HG03196 (cell line): ENCODE results near the gene SH3GL1.
"Not testable (repeated sequence)": the region's sequence is repeated elsewhere in the genome, so short reads cannot be mapped to it uniquely, and the experiment has no call there.

Experiments
- ATAC-seq: cut with Tn5 transposase; IDR thresholded peaks from one replicate; pipeline ENCODE4 v1.9.1; 2021; ENCODE audit not compliant: unreplicated experiment

Gene SH3GL1

DNA sequence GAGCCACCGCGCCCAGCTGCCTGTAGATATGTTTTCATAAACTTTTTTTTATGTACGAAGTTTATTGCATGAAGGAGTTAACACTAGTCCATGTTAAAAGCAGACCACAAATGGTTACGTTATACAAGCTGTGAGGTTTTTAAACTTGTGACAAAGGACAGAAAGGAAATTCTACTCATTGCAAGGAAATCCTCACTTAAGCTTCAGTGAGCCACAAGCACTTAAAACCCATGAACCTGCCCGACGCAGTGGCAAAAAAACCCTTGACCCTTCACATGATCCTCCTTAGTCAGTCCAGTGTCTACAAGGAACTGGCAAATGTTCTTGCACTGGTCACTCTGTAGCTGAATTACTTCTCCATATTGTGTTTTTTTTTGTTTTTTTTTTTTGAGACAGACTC, 52.8 kb downstream of the SH3GL1 start:
- no peak for ATAC-seq

DNA sequence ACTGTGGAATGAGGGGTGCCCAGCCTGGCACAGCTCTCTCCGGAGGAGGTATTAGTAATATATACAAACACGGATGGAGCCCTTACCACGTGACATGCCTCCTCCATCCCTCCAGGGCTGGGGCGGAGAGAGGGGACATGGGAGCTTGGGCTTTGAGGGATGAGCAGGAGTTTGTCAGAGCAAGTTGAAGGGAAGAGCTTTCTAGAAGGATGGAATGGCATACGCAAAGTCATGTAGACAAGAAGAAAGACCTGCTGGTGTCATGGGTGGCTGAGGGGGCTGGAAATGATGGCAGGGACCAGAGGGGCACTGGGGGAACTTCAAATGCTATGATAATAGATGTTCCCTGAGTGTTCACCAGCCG, 54.3 kb downstream of the SH3GL1 start:
- no peak for ATAC-seq

DNA sequence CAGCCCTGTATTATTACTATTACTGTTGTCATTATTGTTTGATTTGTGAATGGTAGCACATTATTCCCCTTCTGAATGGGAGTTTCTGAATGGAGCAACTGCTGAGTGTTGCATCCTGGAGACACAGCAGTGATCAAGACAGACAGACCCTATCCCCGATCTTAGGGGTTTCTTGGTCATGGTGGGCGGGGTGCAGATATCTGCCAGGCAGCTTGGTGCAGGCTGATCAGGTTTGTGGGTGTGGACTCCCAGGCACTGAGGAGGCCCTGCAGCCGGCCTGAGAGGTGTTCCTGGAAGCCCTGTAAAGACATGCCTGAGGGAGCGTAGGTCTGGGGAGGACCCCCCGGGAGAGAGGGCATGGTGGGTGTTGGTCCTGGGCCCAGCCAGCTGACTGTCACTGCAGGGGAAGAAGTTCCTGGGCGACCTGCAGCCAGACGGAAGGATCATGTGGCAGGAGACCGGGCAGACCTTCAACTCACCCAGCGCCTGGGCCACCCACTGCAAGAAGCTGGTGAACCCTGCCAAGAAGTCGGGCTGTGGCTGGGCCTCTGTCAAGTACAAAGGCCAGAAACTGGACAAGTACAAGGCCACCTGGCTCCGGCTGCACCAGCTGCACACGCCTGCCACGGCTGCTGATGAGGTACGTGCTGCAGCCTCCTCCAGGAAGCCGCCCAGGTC, 54.9 kb downstream of the SH3GL1 start:
- ATAC-seq: no peak

DNA sequence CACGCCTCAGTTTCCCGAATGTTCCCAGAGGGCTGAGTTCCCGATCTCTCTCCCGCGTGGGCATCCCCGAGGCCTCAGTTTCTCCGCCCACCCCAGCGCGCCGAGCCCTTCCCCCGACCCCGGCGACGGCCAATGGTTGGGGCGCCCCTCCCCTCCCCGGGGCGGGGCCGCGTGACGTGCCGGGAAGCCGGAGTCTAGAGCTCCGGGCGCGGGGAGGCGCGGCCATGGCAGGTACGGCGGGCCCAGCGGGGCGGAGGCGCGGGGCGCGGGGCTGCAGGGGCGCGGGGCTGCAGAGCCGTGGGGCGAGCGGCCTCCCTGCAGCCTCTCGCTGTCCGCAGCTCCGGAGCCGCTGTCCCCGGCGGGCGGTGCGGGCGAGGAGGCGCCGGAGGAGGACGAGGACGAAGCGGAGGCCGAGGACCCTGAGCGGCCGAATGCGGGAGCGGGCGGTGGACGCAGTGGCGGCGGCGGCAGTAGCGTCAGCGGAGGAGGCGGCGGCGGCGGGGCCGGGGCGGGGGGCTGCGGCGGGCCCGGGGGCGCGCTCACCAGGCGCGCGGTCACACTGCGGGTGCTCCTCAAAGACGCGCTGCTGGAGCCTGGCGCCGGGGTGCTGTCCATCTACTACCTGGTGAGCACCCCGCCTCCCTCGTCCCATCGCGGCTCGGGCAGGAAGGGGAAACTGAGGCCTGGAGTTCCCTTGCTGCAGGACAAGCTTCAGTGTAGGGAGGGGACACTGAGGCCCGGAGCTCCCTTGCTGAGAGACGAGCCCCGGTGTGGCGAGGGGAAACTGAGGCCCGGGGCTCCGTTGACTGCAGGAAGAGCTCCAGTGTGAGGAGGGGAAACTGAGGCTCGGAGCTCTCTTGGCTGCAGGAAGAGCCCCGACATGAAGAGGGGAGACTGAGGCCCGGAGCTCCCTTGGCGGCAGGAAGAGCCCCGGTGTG, 56.7 kb downstream of the SH3GL1 start, which contains the start of gene MPND:
TSS of gene MPND (plus strand) at position 193 of the 938 bp plus-strand sequence. CDS start at position 225, 32 bp downstream.
- ATAC-seq: peak; percentile 47

DNA sequence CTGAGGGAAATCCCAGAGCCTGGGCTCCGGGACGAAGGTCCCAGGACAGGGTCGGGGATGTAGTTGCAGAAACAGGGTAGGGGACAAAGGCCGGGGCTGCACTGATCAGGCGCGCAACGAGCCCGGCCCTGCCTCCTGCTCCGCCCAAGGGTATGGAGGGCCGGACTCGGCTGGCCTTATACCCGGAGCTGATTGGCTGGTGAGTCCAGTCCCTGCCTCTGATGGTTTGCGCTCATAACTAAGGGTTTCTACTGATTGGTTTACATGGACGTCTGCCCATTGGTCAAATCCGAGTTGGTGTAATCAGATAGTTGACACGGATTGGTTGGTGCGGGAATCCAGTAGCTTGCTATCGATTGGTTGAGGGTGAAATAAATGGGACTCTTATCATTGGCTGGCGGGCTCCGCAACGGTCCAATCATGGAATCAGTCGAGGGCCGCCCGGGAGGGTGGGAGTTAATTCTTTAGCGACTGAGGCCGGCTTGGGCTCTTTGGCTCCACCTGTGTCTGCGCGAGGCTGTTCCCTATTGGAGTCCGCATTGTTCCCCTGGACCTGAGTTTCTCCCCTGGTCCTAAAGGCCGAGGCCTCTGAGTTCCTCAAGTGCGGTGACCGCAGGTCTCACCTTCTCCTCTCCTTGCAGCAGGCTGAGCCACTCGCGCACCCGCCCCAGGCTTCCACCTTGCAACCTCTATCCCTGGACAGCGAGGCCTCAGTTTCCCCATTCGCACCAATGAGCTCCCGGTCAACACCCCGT, 57.6 kb downstream of the SH3GL1 start:
- ATAC-seq: peak; percentile 79

DNA sequence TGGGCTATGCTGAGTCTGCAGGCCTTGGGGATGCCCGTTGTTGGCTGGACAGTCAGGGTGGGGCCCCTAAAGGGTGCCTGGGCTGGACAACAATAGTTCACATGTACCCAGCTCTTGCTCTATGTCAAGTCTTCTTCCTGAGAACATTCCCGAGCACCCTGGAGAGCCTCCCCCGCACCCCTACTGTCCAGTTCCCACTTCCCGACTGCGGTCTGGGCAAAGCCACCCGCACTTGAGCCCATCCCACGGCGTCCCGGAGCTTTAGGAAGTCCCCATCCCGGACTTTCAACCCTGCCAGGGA, 58.1 kb downstream of the SH3GL1 start:
- no peak for ATAC-seq

DNA sequence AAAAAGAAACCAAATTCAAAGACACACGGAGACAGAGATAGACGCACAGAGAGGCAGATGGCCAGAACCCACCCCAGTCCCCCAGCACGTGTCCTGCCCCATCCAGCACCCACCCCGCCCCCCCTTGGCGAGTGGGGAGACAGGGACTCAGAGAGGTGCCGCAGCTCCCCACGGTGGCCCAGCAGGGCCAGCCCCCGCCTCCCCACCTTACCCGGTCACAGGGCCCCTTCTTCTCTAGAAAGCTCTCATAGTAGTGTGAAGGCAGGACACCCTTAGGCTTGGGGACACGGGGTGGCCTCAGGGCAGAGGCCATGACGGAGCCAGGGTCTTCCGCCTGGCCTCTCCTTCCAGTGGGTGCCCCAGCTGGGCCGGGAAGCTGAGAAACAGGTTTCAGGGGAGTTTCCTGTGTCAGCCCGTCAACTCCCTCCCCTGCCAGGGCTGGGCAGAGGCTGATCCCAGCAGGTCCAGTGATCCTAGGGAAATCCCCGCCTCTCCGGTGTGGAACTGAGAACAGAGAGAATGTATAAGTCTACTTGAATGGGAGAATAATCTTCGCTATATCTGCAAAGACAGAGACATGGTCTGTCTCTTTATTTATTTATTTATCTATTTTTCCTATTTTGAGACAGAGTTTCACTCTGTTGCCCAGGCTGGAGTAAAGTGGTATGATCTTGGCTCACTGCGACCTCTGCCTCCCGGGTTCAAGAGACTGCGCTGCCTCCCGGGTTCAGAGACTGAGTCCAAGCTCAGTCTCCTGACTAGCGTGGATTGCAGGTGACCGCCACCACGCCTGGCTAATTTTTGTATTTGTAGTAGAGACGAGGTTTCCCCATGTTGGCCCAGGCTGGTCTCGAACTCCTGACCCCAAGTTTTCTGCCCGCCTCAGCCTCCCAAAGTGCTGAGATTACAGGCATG, 61.6 kb downstream of the SH3GL1 start, which contains the start of gene STAP2:
TSS of gene STAP2 (minus strand) at position 387 of the 915 bp plus-strand sequence. CDS start at position 313, 74 bp downstream.
- ATAC-seq: no peak

DNA sequence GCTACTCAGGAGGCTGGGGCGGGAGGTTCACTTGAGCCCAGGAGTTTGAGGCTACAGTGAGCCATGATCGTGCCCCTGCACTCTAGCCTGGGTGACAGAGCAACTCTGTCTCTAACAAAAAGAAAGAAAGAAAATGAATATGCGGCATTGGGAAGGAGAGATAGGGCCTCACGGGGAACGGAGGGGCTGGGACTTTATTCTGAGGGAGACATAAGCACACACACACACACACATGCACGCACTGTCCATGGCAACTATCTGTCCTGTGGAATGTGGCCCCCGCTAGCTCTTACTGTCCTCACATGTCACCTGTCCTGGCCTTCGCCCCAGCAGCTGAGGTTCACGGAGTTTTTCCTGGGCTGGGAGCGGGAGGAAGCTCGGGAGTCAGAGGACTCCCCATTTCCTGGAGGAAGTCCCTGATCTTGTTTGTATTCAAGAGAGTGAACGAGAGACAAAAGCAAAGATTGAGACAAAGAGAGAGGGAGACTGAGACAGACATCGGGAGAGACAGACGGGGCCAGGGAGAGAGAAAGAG, 62.4 kb downstream of the SH3GL1 start:
- ATAC-seq: no peak

DNA sequence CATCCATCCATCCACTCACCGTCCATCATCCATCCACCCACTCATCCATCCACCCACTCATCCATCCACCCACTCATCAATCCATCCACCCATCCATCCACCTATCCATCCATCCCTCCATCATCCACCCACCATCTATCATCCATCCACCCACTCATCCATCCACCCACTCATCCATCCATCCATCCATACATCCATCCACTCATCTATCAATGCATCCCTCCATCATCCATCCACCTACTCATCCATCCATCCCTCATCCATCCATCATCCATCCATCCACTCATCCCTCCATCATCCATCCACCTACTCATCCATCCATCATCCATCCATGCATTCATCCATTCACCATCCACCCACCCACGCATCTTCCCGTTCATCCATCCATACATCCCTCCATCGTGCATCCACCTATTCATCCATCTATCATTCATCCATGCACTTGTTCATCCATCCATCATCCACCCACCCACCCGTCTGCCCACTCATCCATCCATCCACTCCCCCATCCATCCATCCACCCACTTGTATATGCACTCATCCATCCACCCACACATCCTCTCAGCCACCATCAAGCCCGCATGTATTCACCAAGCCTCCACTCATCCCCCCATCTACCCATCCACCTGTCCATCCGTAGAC, 65.3 kb downstream of the SH3GL1 start:
- no peak for ATAC-seq

DNA sequence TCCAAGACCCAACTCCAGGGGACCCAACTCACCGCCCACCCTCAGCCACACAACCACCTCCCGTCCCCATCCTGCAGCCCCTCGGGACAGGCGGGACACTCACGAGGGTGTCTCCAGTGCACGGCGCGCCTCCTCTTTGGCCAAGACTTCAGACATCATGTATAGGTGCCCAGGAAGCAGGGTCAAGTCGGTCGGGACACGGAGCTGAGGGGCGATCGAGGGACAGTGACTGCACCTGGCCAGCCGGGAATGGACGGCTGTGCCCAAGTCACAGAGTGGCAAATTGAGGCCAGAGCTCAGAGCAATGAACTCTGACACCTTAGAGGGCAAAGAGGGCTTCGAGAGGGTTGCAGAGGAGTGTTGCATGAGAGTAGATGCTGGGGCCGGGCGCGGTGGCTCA, 70.5 kb downstream of the SH3GL1 start:
- no peak for ATAC-seq

DNA sequence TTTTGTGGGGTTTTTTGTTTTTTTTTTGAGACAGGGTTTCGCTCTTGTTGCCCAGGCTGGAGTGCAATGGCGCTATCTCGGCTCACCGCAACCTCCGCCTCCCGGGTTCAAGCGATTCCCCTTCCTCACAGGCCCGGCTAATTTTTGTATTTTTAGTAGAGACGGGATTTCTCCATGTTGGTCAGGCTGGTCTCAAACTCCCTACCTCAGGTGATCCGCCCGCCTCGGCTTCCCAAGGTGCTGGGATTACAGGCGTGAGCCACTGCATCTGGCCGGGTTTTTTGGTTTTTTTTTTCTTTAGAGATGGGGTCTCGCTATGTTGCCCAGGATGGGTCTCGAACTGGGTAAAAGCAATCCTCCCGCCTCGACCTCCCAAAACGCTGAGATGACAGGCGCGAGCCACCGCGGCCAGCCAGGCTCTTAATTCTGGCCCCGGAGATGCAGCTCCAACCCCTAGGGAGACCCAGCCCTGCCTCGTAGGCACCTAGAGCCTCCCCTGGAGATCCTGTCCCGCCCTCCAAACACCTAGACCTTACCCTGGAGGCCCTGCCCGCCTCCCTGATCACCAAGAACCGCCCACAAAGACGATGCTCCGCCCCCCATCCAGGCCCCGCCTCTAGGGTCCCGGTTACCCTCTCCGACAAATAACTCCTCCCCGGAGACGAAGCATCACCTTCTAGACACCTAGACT, 71.2 kb downstream of the SH3GL1 start:
- ATAC-seq: not testable (repeated sequence)

DNA sequence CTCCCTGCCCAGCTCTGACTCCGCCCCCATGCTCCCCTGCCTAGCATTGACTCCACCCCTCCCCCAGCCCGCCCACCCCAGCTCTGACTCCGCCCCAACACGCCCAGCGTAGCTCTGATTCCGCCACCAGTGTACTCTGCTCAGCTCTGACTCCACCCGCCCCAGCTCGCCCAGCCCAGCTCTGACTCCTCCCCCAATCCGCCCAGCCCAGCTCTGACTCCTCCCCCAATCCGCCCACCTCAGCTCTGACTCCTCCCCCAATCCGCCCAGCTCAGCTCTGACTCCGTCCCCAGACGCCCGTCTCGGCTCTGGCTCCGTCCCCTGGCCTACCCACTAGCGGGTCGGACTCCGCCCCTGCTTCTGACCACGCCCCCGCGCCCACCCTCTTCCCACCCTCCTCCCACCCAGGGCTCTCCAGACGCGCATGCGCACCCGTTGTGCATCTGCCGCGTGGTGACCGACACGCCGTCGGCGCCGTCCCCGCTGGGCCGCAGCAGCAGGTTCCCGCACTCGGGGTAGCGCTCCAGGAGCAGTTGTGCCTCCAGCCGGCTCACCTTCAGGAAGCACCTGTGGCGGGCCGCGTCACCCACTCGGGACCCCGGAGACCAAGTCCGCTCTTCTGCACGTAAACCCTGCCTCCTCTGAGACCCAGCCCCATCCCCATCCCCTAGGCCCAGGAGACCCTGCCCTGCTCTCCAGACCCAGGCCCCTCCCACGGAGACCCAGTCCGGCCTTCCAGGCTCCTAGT, 71.9 kb downstream of the SH3GL1 start:
- peak; percentile 74 for ATAC-seq

DNA sequence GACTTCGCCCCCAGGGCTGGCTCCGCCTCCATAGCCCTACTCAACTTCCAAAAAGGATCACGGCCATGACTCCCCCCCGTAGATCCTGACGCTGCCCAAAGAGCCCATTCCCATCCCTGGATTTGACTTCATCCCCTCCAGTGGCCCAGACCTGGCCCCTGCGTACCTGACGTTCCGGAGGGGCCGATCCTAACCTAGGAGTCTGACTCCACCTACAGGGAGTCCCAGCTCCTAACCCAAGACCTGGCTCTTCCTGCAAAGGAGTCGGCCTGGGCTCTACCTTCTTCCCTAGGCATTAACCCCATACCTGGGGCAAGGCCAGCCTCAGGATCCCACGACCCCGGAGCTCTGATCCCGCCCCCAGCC, 72.5 kb downstream of the SH3GL1 start:
- no peak for ATAC-seq

DNA sequence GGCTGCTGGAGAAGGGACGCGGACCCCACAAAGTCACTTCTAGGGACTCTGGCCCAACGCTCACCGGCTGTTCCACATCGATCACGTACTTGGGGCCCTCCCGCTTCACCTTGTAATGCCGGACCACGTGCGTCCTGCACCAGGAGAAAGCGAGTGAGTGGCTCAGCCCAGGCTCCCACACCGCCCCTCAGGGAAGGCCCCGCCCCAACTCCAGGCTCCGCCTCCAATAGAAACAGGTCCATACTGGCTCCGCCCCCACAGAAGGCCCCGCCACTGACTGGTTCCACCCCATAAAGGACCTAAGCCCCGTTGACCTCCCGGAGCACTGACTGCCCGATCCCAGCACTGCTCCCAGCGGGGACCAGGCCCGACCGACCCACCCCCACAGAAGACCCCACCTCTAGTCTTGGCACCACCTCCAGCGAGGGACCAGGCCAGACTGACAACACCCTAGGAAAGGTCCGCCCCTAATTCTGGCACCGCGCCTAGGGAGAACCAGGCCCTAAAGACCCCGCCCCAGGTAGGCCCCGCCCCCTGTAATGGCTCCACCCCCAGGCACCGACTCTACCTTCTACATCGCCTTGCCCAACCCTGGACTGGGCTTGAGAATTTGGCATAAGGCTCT, 73.0 kb downstream of the SH3GL1 start:
- ATAC-seq: no peak

DNA sequence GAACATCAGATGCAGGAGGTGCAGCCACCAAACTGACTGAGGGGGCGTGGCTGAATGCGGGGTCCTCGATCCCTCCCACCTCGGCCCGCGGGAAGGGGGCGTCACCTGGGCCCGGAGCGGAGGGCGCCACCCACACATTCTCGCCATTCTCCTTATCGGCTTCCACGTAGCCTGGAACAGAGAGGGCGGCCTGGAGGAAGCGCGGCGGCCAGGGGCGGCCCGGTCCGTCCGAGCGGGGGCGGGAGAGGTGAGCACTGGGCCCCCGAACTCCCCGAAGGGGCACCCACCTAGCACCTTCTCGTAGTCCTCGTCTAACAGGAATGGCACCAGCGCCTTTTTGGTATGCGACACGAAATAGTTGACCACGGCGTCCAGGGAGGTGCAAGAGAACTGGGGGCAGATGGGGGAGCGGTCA, 73.5 kb downstream of the SH3GL1 start:
- ATAC-seq: no peak

DNA sequence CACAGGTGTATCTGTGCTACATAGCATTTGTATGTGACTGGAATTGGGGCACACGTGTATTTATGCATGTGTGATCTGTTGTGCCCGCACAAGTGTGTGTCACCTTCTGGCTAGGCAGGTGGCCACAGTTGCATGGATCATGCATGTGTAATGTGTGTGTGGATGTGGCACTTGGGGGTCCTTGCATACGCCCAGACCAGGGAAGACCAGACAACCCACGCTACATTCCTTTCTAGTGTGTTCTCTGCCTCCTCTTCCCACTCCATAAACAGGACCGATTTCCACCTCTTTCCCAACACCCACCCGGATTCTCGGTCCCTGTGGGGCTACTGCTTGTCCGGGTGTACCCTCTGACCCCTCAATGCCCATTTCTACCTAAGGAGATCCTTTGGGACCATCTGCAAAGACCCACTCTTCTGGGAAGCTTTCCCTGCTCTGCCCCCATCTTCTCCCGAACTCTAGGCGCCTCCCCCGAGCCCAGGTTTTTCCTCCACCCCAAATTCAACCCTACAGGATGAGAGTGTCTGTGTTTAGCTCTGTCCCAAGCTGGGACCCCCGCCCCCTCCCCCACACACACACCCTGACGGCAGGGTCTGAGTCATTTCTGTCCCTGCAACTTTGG, 74.0 kb downstream of the SH3GL1 start:
- ATAC-seq: no peak

DNA sequence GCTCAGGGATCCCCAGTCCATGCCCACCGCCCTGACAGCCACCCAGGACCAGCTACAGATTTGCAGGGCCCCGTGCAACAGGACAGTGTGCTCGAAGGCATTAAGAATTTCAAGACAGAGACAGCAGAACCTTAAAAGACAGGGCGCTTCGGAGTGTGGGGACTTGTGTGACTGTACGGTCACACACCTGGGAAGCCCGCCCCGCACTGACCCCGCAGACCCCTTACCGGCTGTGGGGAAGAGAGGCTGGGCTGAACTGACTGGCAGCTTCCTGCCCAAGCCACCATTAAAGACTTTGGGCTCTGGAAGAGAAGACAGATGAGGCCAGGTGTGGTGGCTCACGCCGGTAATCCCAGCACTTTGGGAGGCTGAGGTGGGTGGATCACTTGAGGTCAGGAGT, 76.1 kb downstream of the SH3GL1 start:
- no peak for ATAC-seq

DNA sequence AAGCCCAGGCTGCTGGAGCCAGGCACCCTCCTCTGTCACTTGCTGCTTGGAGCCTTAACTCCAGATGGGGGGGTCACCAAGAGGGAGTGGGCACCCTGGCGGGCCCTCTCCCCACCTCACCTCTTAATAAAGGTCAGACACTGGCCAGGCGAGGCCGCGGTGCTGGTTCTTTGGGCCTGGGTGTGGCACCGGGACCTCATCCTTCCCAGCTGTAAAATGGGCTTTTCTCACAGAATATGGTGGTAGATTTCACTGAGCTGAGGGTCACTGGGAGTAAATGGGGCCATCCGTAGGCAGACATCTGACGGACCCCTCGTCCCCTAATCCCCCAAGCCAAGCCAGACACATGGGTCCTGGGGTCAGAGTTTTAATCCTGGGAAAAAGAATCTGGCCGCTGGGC, 76.7 kb downstream of the SH3GL1 start:
- ATAC-seq: no peak
